ENCODE measurements around the gene HDDC3.
A peak's percentile ranks its signal among the peaks of the same experiment; 100 is the strongest.

The HDDC3 gene, protein sequence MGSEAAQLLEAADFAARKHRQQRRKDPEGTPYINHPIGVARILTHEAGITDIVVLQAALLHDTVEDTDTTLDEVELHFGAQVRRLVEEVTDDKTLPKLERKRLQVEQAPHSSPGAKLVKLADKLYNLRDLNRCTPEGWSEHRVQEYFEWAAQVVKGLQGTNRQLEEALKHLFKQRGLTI
- total RNA-seq: 2.1 to 20.7 (median 11.9) reads per million in 18 experiments

DNA sequence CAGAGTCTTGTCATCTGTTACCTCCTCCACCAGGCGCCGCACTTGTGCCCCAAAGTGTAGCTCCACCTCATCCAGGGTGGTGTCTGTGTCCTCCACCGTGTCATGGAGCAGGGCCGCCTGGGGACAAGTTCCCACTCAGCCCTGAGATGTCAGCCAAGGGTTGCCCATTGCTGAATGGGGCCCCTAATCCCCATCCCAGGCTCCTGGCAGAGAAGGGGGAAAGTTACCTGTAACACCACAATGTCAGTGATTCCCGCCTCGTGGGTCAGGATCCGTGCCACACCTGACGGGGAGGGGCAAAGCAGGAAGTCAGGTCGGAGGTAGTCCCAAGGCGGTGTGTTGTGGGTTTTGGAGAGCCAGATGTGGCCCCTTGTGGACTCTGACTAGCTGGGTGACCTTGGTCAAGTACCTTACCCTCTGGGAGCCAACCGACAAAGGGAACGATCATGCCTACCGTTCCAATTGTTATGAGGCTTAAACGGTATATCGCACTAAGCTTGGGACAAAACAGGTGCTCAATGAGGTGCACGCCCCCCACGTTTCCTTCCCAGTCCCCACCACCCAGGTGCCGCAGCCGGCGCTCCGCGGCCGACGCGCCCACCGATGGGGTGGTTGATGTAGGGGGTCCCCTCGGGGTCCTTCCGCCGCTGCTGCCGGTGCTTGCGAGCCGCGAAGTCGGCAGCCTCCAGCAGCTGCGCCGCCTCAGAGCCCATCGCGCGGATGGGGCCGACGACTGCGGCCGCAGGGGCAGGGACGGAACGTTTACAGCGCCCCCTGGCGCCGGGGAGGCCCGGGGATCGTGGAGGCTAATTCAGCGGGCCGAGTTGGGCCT lies at the start of gene HDDC3:
HDDC3 (minus strand) TSS at position 722 of the 832 bp plus-strand sequence; CDS start at position 713, 9 bp downstream.
- DNase-seq: peak; percentile 90

DNA sequence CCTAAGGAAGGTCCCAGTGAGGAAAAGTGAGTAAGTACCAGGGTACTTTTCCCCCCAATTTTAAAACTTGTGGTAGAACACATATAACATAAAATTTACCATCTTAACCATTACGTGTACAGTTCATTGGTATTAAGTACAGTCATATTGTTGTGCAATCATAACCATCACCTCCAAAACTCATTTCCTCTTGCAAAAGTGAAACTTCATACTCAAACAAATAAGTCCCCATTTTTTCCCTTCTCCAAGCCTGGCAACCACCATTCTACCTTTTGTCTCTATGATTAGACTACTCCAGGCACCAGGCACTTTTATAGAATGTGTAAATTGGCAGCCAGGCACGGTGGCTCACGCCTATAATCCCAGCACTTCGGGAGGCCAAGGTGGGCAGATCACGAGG lies 49.8 kb upstream of the HDDC3 start:
- DNase-seq: peak; percentile 10 to 43

DNA sequence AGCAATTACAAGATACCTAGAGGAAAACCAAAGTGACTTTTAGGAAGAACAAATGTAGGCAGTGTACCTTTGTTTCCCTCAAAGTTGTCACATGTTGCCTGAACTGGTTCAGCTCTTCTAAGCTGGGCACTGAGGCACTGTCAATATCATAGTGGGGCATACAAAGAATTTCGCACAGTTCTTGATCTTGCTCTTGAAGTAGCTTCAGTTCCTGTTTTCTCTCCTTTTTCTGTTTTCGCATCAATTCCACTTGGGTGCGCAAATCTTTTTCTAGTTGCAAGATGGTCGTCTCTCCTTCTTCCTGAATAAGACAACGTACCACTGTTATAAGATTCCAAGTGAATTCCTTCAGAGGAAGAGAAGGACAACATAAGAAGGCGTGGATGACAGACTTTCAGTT lies 49.3 kb upstream of the HDDC3 start:
- DNase-seq: no peak

DNA sequence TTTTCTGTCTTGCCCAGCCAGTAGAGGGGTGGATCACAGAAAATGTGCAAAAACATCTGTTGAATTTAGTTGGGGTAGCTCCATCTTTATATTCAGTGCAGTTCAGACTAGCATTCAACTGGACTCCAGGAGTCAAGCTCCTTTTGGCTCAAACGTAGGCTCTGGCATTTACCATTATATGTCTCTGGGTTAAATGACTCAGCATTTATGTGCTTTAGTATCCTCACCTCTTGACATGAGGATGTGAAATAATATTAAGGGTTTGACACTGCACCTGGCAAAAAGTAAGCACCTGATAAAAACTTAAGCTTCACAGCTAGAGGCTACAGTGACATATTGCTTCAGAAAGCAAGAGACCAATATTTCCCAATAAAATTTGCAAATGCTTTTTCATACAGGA lies 47.2 kb upstream of the HDDC3 start:
- no peak for DNase-seq

DNA sequence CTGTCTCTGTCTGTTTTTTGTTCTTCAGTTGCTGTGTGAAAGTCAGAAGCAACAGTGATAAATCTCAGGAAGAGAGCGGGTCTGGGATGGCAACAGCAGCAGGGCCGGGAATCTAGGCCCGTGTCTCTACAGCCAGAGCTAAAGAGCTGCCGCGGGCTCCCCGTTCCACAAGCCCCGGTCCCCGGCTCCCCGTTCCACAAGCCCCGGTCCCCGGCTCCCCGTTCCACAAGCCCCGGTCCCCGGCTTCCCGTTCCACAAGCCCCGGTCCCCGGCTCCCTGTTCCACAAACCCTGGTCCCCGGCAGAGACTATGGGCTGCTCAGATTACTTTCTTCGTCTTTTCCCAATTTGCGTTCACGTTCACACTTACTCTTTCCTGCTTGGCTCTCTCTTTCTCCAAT lies 41.9 kb upstream of the HDDC3 start:
- no peak for DNase-seq

DNA sequence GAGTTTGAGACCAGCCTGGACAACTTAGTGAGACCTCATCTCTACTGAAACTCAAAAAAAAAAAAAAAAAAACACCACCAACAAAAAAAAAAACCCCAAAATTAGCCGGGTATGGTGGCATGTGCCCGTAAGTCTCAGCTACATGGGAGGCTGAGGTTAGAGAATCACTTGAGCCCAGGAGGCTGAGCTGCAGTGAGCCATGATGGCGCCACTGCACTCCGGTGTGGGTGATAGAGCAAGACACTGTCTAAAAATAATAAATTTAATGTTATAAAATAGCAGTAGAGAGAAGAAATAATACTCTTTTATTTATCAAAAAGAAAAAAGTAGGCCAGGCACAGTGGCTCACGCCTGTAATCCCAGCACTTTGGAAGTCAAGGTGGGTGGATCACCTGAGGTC lies 39.8 kb upstream of the HDDC3 start:
- no peak for DNase-seq

DNA sequence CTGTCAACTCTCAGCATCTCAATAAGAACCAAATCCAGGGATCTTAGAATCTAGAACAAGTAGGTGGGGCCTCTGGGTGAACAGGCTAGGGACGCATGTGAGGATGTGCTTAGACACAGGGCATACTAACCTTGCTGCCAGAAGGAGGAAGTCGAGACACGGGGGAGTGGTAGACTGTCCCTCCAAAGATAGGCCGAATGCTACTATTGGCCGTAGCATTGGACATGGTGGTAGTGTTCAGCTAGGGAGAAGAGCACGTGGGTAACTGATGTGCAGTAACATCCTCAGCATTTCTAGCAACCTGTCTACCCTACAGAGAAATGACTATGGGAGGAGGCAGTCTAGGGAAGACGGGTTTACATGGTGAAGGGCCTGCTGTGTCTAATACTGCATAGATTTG lies 37.9 kb upstream of the HDDC3 start:
- no peak for DNase-seq

DNA sequence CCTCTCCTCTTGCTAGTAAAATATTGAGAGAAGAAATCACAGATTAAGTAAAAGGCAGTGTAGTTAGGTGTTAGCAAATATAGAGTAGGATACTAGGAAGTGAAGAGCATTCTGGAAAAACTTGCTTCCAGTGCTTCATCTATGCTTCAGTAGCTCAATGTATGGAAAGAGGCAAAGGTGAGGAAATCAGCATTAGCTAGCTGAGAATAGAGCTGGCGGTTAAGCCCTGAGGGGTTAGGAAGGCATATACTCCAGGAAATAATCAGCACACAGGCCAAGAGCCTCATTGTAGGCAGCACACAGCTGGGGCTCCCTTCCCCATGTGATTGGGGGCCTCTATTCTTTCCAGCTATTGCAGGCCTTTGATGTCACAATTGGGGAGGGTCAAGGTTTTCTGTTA lies 36.1 kb upstream of the HDDC3 start:
- DNase-seq: no peak

DNA sequence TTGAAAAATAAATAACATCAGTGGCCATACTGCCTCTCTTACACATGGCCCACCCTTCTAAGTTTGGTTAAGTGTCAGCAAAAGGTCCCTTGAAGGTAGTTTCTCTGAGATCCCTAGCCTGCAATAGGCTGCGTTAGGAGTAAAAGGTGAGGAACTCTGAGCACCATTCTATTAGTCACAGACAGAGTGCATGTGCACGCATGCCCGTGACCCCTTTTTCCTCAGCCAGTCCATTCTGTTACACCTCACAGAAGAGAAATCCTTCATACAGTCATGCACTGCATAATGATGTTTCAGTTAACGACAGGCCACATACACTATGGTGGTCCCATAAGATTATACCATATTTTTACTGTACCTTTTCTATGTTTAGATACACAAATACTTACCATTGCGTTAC lies 34.9 kb upstream of the HDDC3 start:
- no peak for DNase-seq

DNA sequence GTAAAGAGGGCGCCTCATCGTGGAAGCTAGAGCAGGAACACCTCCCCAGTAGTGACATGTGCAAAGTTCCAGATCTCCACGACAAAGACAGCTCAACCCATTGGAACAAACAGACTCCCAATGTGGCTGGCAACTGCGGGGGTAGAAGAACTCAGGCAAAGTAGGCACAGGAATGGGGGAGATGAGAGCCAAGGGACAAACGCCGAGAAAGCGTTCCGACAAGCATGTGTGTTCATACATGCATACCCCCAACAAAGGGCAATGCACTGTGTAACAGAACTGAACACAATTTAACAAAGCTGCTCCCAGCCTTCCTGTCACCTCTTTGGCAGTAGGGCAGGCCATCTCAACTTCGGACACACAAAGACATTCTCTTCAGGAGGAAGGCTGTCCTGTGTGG lies 33.9 kb upstream of the HDDC3 start:
- DNase-seq: no peak

DNA sequence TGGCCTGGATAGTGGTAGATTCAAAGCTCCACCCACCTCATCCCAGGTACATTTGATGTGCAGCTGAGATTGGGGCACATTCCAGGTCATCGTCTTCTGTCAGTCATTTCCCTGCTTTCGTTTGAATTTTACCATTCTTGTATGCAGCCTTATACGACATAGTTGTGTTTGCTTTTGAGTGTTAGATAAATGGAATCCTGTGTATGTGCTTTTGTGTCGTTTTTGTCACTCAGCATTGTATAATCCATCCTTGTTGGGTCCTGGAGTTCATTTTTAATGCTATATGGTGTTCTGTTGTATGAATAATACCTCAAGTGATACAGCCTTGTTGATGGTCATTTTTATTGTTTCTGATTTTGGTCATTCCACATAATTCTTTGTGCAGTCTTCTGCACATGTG lies 29.7 kb upstream of the HDDC3 start:
- DNase-seq: no peak

DNA sequence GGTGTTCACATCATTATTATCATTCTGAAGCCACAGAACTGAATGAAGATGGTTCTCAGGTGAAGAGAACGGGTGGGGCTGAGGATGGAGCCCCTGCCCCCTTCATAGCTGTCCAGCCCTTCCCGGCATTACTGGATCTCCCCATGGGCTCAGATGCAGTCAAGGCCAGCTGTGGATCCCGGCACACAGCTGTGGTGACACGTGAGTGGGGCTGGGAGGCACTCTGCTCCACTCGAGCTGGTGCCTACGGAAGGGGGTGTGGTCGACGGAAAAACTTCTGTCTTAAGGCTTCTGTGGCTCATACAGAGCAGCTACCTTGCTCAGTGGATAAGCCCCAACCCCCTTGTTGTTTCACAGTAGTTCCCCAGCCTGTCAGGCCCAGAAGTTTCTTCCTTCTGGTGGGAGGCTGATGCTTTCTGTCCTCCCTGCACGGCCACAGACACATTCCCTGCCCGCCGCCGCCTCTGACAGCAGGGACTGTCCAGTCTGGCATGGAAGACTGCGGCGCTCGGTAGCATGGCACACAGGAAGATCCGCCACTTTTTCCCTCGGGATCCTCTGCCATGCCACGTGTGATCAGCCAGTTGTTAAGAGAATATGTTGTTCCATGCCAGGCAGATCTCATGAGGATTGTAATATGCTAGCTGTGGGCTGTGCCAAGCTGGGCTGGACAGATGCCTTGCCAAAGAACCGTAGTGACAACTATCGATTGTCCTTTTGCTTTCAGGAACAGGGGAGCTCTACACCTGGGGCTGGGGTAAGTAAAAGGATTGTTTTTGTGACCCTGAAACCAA lies 28.1 kb upstream of the HDDC3 start:
- DNase-seq: no peak

DNA sequence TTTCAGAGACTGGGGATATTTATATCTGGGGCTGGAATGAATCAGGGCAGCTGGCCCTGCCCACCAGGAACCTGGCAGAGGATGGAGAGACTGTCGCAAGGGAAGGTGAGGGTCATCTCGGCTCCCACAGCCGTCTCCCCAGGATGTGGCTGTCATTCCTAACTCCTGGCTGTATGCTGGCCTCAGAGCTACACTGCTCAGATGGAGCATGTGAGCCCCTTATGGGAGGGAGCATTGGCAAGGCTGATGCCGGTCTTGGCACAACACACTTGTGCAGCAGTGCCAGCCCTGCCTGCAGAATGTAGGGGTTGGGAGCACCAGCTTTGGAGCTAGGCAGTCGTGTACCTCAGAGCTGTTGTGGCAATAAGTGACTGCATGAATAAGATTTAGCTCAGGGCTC lies 27.5 kb upstream of the HDDC3 start:
- DNase-seq: no peak

DNA sequence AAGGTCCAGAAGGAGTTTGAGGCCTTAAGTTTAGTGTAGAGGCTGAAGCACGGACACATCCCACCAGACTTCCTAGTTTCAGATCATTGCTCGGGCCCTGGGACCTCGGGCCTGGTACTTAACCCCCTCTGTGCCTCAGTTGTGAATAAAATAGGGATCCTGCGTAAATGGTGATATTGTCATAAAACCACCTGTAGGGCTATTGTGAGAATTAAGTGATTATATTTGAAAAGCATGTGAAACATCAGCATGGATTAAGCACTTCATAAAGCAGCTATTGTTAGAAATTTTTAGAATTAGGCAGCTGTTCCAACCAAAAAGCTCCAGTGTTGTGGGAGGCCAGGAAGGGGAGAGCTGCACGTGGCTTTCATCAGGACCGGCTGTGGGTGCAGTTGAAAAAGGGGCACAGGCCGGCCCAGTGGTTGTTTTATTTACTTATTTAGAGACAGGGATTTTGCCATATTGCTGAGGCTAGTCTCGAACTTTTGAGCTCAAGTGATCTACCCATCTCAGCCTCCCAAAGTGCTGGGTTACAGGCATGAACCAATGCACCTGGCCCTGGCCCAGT lies 26.8 kb upstream of the HDDC3 start:
- no peak for DNase-seq

DNA sequence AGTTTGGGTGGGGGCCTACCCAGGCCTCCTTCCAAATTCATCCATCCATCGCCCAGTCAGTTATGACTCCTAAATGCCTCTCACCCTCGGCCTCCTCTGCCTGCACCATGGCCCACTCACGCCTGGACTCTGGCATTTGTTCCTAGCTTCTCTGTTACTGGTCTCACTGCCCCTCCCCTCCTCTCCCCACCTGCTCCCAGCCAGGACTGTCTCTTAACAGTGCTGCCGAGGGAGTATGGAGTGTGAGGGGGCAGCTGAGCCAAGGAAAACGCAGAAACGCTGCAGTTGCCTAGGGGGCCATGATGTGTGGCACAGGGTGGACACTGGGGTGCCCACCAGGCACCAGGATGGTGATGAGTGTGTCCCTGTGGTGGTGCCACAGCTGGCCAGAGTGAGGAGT lies 25.4 kb upstream of the HDDC3 start:
- no peak for DNase-seq

DNA sequence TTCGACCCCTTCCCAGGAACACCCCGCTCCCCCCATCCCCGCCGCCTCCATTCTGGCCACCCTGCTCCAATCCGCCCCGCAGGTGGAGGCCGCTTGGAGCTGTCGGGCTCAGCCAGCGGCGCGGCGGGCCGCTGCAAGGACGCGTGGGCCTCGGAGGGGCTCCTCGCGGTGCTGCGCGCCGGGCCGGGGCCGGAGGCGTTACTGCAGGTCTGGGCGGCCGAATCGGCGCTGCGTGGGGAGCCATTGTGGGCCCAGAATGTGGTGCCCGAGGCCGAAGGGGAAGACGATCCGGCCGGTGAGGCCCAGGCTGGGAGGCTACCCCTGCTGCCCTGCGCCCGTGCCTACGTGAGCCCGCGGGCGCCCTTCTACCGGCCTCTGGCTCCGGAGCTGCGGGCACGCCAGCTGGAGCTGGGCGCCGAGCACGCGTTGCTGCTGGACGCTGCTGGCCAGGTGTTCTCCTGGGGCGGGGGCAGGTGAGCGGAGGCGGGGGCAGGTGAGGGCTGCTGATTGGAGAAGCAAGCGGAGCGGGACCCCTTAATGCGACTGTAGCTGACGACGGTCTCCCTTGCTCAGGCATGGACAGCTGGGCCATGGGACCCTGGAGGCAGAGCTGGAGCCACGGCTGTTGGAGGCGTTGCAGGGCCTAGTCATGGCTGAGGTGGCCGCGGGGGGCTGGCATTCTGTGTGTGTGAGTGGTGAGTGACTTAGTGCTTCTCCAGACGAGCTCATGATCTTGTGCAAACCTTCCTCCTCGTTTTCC lies 24.9 kb upstream of the HDDC3 start:
- no peak for DNase-seq

DNA sequence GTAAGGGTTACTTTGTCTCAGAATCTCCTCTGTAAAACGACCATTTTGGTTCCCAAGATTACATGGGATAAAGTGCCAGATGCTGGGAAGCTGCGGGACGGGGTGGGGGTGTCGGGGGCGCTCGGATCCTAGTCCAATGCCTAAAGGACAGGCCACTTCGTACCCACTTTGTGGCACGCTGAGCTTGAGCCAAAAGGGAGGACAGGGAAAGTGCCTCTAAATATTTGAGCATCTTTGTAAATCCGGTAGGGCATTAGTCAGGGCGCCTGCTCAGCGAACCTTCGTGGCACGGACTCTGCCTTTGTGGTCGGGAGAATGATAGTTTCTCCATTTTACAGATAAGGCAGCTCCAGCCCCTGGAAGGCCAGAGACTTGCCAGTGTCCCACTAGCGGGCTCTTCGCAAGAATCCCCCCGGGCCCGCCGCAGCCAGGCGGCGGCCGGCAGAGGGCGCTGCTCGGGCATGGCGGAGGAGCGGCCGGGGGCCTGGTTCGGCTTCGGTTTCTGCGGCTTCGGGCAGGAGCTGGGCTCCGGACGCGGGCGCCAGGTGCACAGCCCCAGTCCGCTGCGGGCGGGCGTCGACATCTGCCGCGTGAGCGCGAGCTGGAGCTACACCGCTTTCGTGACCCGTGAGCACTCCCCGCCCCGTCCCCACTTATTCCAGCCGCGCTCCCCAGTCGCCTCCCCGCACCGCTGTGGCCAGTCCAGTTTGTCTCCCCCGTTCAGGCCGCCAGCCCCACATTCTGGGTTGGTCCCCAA lies 24.1 kb upstream of the HDDC3 start:
- DNase-seq: peak; percentile 37 to 59

DNA sequence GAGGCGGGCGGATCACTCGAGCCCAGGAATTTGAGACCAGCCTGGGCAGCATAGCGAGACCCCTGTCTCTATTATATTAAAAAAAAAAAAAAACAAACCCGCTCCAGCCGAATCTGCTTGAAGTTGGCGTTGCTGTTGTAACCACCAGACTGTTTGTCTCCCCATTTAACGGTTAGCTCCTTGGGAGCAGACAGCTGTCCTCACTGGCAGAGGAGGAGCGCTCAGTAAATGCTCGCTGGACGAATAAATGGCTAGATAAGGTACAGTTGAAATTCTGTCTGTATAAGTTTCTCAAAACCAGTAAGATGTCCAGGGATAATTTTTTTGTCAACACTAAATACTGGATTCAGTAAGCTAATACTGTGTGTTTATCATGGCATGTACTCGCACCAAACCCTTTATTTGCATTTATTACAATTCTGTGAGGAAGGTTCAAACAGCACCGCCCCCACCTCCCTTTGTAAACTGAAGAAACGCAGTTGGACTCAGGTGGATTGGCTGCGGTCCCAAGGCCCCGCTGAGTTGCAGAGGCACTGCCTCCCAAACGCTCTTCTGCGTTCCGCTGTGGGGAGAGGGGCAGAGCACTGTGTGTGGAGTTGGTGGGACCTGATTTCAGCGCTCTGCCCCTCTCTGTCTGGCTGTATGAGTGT lies 23.4 kb upstream of the HDDC3 start:
- DNase-seq: no peak

DNA sequence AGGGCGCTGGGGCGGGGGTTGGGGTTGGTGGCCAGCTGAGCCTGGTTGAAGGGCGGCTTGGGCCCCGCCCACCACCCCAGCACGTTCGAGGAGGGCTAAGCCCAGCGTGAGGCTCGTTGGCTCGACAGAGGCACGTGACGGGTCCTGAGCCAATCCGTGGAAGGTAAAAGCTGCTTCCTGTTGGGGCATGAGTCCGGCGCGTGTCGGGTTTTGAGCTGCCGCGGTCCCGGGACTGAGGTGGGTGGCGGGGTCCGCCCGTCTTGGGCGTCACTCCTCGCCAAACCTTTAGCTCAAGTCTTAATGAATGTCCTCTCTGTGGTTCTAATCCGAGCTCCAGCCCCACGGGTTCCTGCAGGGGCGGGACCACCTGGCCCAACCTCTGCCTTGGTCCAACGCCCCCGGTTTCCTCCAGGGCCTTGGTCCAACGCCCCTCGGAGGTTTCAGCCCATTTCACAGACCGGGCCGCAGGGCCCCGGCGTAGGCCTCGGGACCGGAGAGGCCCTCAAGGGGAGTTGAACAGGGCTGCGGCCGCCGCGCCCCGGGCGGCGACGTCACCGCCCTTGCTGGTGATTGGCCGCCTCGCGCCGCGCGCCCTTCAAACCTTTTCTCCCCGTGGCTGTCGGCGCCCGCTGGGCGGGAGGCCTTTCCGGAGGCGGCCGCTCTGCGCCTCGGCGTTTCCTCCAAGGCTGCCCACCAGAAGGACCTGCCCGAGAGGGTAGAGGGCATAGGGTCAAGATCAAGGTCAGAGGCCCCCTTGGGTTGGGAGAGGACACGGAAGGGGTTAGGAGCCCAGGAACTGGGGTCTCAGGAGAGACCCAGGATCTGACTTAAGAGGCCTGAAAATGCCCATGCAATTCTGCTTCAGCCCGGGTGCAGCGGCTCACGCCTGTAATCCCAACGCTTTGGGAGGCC lies 22.6 kb upstream of the HDDC3 start, which contains the start of gene RCCD1:
RCCD1 (plus strand) TSS at position 173 of the 912 bp plus-strand sequence. CDS start 1,851 bp downstream, outside the sequence.
- DNase-seq: peak; percentile 96 to 98

Measured in inflammatory macrophage (primary cell).